Naive B cell (primary cell): ENCODE data around the gene OXA1L. TPM values are rescaled to one million over a fixed set of nuclear protein-coding genes. Genes with fewer than 3 reads are reported as not detected.
"Not testable (repeated sequence)": the region's sequence is repeated elsewhere in the genome, so short reads cannot be mapped to it uniquely, and the experiment has no call there.

Source experiments
- ATAC-seq, 2 donors: fragments of 150-1000 bp; cut with Tn5 transposase; 2 replicates each; pipeline ENCODE4 v1.10.0; 2021; ENCODE audit warnings: low read depth in 2 of 2, mild to moderate bottlenecking in 2 of 2, moderate library complexity in 2 of 2
- DNase-seq: peaks from one replicate; pipeline ENCODE4 v3.0.0; 2022
- H3K27ac Mint-ChIP-seq, 6 donors: one replicate each; pipeline ENCODE4 v1.8.0; 2020 to 2022; ENCODE audit warnings: mild to moderate bottlenecking in 6 of 6, mixed read lengths in 6 of 6, moderate library complexity in 5 of 6, inconsistent platforms in 2 of 6
- H3K27me3 Mint-ChIP-seq, 3 donors: one replicate each; pipeline ENCODE4 v1.8.0; 2021 to 2022; ENCODE audit warnings: mixed read lengths in 3 of 3, mild to moderate bottlenecking in 1 of 3
- H3K36me3 Mint-ChIP-seq, 2 donors: one replicate each; pipeline ENCODE4 v1.8.0; 2020 to 2022; ENCODE audit warnings: mixed read lengths in 2 of 2, inconsistent platforms in 1 of 2, mild to moderate bottlenecking in 1 of 2
- H3K4me1 Mint-ChIP-seq, 3 donors: one replicate each; pipeline ENCODE4 v1.8.0; 2020 to 2022; ENCODE audit warnings: mixed read lengths in 3 of 3, inconsistent platforms in 1 of 3, mild to moderate bottlenecking in 1 of 3, moderate library complexity in 1 of 3
- H3K4me3 Mint-ChIP-seq, 8 donors: one replicate each; pipeline ENCODE4 v1.8.0; 2020 to 2022; ENCODE audit warnings: mild to moderate bottlenecking in 8 of 8, mixed read lengths in 8 of 8, moderate library complexity in 8 of 8, inconsistent platforms in 2 of 8
- H3K9me3 Mint-ChIP-seq, 7 donors: one replicate each; pipeline ENCODE4 v1.8.0; 2020 to 2022; ENCODE audit warnings: mixed read lengths in 7 of 7, mild to moderate bottlenecking in 5 of 7, inconsistent platforms in 2 of 7, moderate library complexity in 1 of 7
- polyA plus RNA-seq, 6 donors: library from polyadenylated mRNA; unstranded; fragments of 300-500 nt; fragmentation: Illumina TruSeq; gene quantifications; one replicate each; pipeline ENCODE4 v1.2.3, GENCODE V29; 2021; ENCODE audit warnings: low read depth in 6 of 6

OXA1L gene
- polyA plus RNA-seq, 6 donors from 2014 or later = 56.9 to 83.5 (median 74.4) TPM

DNA sequence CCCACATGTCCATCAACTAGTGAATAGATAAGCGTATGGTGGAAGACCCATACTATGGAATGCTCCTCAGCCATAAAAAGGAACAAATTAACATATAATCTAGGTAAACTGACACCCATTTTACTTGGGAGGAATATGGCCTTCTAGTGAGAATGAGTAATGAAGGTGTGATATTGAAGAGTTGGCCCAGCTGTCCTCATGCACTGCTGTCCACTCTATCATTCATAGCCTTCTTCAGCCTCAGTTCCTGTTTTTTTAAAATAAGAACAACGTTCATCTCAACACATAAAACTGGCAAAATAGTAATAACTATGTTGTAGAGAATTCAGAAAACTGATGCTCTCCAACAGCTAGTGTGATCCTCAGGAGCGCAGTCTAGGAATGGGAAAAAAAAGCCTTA, 26.5 kb upstream of the OXA1L start:
- Mint-ChIP-seq H3K9me3 (peaks cover 0 to 1% (median 0%) of the 10 kb centered on the region in 7 donors), H3K36me3 (peaks cover 0 to 4% of the 10 kb centered on the region in 2 donors), H3K4me1 (peaks cover 0 to 9% (median 9%) of the 10 kb centered on the region in 3 donors), H3K4me3 (no peak overlapping the region), H3K27me3 (peaks cover 4 to 19% (median 16%) of the 10 kb centered on the region in 3 donors), H3K27ac (peak overlapping the region in 1 of 6 donors; percentile 59)
- ATAC-seq = no peak
- DNase-seq = no peak

DNA sequence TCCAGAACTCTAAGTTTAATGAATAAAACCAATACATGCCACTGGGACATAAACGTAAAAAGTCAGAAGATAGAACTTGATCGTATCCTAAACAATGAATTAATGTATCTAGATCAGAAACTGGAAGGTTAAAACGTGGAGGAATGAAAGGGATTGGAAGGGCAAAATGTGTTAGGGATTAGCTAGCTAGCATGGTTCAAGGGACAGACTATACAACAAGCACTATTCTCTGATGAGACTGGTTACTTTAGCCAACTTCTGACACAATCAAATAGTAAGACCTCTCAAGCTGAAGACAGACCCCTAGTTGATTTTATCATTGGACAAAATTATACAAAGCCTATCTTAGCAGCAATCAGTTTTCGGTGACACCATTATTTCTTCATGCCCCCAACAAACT, 18.7 kb upstream of the OXA1L start:
- Mint-ChIP-seq H3K27me3 (peaks cover 0 to 3% (median 0%) of the 10 kb centered on the region in 3 donors), H3K36me3 (no peaks in the 10 kb centered on the region), H3K4me1 (peaks cover 10 to 23% (median 15%) of the 10 kb centered on the region in 3 donors), H3K27ac (peak overlapping the region in 5 of 6 donors; percentile 38 to 97 (median 88)), H3K9me3 (no peaks in the 10 kb centered on the region), H3K4me3 (peak overlapping the region in 5 of 8 donors; percentile 7 to 91 (median 66))
- ATAC-seq (no peak), DNase-seq (no peak)

DNA sequence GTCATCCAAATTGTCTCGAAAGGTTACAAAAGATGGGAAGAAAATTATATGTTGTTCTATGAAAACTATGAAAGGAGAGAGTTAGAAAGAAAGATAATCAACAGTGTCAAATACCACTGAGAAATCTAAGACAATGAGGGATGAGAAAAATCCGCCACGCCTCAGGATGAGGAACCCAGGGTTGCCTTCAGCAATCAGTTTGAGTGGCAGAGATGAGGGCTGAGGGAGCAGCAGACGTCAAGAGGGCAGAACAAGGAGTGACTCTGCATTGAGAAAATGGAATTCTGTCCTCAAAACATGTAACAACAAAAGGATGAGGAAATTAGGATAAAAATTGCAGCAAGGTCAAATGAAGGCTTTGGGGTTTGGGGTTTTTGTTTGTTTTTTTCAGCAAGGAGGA, 18.3 kb upstream of the OXA1L start:
- Mint-ChIP-seq H3K27me3 (no peaks in the 10 kb centered on the region), H3K4me1 (peaks cover 10 to 23% (median 15%) of the 10 kb centered on the region in 3 donors), H3K4me3 (peak overlapping the region; percentile 3 to 91 (median 86)), H3K36me3 (no peaks in the 10 kb centered on the region), H3K9me3 (no peaks in the 10 kb centered on the region), H3K27ac (peak overlapping the region; percentile 88 to 98 (median 95))
- ATAC-seq = no peak
- DNase-seq = no peak

DNA sequence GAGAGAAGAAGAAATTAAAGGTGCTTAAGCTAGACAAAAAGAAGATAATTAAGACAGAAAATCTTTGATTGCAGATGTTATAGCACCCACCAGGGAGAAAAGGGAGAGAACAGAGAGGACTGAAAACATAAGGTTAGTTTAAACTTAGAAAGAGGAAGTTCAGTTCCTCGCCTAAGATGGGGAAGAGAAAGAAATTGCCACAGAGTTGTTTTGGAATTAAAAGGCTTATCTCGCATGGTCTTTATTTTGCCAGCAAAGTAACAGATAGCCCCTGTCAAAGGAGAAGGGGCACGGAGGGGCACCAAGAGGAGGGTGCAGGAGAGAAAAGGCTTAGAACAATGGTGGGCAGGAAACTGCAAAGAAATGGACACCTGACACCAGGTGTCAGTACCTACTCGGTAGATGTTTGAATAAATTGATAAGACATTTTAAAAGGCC, 17.8 kb upstream of the OXA1L start:
- Mint-ChIP-seq H3K27ac (peak overlapping the region; percentile 88 to 98 (median 95)), H3K9me3 (no peaks in the 10 kb centered on the region), H3K27me3 (no peaks in the 10 kb centered on the region), H3K4me3 (peak overlapping the region; percentile 3 to 91 (median 86)), H3K36me3 (no peaks in the 10 kb centered on the region), H3K4me1 (peaks cover 10 to 23% (median 15%) of the 10 kb centered on the region in 3 donors)
- ATAC-seq = peak; percentile 87 to 91
- peak; percentile 48 for DNase-seq

DNA sequence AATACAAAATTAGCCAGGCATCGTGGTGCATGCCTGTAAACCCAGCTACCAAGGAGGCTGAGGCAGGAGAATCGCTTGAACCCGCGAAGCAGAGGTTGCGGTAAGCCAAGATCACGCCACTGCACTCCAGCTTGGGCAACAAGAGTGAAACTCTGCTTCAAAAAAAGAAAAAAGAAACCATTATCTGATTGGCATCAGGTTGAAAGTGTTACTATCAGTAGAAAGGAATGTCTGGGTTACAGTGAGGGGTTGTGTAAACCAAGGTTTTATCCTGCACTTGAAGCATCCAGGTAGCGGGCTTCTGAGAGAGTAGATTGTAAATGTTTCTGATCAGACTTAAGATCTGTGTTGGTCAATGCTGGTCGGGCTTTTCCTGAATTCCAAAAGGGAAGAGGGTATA, 14.1 kb upstream of the OXA1L start:
- ATAC-seq (no peak), DNase-seq (no peak)
- no peaks in the 10 kb centered on the region for H3K27me3 Mint-ChIP-seq
- H3K9me3 Mint-ChIP-seq = no peaks in the 10 kb centered on the region
- peaks cover 10 to 23% (median 15%) of the 10 kb centered on the region in 3 donors for H3K4me1 Mint-ChIP-seq
- H3K36me3 Mint-ChIP-seq = no peaks in the 10 kb centered on the region
- no peak overlapping the region for H3K4me3 Mint-ChIP-seq
- peak overlapping the region in 1 of 6 donors; percentile 28 for H3K27ac Mint-ChIP-seq

DNA sequence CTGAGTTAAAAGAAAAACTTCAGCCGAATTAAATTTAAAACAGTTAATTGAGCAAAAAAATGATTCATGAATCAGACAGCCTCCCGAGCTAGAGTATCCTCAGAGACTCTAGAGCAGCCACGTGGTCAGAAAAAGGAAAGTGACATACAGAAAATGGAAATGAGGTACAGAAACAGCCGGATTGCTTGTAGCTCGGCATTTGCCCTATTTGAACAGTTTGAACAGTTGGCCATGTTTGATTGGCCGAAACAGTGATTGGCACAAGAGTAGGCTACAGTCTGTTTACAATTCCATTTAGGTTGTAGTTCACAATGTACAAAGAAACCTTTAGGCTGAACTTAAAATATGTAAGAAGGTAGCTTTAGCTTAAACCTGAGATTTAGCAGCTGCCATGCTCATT, 12.9 kb upstream of the OXA1L start:
- Mint-ChIP-seq H3K27ac (no peak overlapping the region), H3K9me3 (no peaks in the 10 kb centered on the region), H3K4me1 (peaks cover 3 to 12% (median 4%) of the 10 kb centered on the region in 3 donors), H3K36me3 (no peaks in the 10 kb centered on the region), H3K27me3 (no peaks in the 10 kb centered on the region), H3K4me3 (no peak overlapping the region)
- ATAC-seq (no peak), DNase-seq (no peak)

DNA sequence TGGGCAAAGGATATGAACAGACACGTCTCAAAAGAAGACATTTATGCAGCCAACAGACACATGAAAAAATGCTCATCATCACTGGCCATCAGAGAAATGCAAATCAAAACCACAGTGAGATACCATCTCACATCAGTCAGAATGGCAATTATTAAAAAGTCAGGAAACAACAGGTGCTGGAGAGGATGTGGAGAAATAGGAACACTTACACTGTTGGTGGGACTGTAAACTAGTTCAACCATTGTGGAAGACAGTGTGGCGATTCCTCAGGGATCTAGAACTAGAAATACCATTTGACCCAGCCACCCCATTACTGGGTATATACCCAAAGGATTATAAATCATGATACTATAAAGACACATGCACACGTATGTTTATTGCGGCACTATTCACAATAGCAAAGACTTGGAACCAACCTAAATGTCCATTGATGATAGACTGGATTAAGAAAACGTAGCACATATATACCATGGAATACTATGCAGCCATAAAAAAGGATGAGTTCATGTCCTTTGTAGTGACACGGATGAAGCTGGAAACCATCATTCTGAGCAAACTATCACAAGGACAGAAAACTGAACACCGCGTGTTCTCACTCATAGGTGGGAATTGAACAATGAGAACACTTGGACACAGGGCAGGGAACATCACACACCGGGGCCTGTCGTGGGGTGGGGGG, 8.4 kb upstream of the OXA1L start:
- Mint-ChIP-seq H3K36me3 (peaks cover 8 to 13% of the 10 kb centered on the region in 2 donors), H3K9me3 (peaks cover 0 to 11% (median 4%) of the 10 kb centered on the region in 7 donors)
- not testable (repeated sequence) for H3K4me1 Mint-ChIP-seq, H3K27me3 Mint-ChIP-seq, DNase-seq, H3K4me3 Mint-ChIP-seq, H3K27ac Mint-ChIP-seq, ATAC-seq

DNA sequence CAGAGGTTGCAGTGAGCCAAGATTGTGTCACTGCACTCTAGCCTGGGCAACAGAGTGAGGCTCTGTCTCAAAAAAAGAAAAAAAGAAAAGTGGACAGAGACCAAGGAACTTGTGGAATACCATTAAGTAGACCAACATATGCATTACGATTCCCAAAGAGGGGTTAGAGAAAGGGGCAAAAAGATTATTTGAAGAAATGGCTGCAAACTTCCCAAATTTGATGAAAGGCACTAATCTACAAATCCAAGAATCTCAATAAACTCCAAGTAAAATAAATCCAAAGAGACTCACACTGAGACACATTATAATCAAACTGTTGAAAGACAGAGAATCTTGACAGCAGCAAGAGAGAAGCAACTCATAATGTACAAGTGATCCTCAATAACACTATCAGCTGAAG, 4.8 kb upstream of the OXA1L start:
- Mint-ChIP-seq H3K4me1 (peaks cover 6 to 18% (median 6%) of the 10 kb centered on the region in 3 donors), H3K4me3 (peak overlapping the region in 1 of 8 donors; percentile 62), H3K27me3 (no peaks in the 10 kb centered on the region), H3K27ac (peak overlapping the region in 1 of 6 donors; percentile 38), H3K36me3 (peaks cover 8 to 13% of the 10 kb centered on the region in 2 donors), H3K9me3 (peaks cover 0 to 11% (median 4%) of the 10 kb centered on the region in 7 donors)
- ATAC-seq = no peak
- DNase-seq = no peak

DNA sequence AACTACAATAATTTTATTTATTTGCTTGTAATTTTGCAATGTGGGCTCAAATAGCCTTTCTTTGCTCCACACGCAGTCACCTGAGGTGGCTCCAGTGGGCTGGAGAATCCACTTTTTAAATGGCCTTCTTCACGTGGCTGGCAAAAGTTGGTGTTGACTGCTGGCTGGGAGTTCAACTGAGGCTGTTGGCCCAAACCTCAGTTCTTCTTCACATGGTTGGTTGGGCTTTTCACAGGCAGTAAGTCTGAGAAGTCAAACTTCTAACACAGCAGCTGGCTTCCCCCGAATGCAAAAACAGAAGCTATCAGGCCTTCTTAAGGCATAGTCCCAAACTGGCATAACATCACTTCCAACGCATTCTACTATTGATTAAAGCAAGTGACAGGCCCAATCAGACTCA, 2.1 kb upstream of the OXA1L start:
- Mint-ChIP-seq H3K27me3 (no peaks in the 10 kb centered on the region), H3K9me3 (peaks cover 0 to 11% (median 4%) of the 10 kb centered on the region in 7 donors), H3K36me3 (peaks cover 17 to 27% of the 10 kb centered on the region in 2 donors), H3K27ac (no peak overlapping the region), H3K4me1 (peaks cover 24 to 40% (median 31%) of the 10 kb centered on the region in 3 donors), H3K4me3 (peak overlapping the region in 1 of 8 donors; percentile 90)
- DNase-seq (no peak), ATAC-seq (no peak)

DNA sequence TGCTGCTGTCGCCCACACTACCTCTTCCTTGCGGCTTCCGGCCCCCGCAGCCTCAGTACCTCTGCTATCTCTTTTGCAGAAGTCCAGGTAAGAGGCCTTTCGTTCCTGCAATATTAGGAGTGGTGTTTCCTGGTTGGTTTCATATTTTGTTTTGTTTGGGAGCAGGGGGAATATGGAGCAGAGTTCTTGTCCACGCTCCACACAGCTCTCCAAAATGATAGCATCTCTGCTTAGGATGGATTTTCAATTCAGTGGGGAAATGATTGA, 768 bp downstream of the OXA1L start:
- peaks cover 0 to 2% (median 0%) of the 10 kb centered on the region in 7 donors for H3K9me3 Mint-ChIP-seq
- H3K27me3 Mint-ChIP-seq = no peaks in the 10 kb centered on the region
- H3K27ac Mint-ChIP-seq = peak overlapping the region; percentile 72 to 98 (median 92)
- DNase-seq (no peak), ATAC-seq (no peak)
- H3K4me3 Mint-ChIP-seq = peak overlapping the region; percentile 89 to 97 (median 96)
- H3K36me3 Mint-ChIP-seq = peaks cover 21 to 33% of the 10 kb centered on the region in 2 donors
- peaks cover 27 to 46% (median 38%) of the 10 kb centered on the region in 3 donors for H3K4me1 Mint-ChIP-seq

DNA sequence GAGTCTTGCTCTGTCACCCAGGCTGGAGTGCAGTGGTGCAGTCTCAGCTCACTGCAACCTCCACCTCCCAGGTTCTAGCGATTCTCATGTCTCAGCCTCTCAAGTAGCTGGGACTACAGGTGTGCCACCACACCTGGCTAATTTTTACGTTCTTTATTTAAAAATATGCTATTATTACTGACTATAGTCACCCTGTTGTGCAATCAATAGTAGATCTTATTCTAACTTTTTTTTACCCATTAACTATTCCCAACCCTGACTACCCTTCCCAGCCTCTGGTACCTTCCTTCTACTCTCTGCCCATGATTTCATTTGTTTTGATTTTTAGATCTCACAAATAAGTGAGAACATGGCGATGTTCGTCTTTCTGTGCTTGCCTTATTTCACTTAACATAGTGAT, 2.5 kb downstream of the OXA1L start:
- DNase-seq (no peak), ATAC-seq (no peak)
- peaks cover 27 to 46% (median 38%) of the 10 kb centered on the region in 3 donors for H3K4me1 Mint-ChIP-seq
- H3K36me3 Mint-ChIP-seq = peaks cover 24 to 33% of the 10 kb centered on the region in 2 donors
- H3K4me3 Mint-ChIP-seq = peak overlapping the region in 4 of 8 donors; percentile 42 to 97 (median 76)
- H3K27ac Mint-ChIP-seq = peak overlapping the region in 1 of 6 donors; percentile 19
- H3K9me3 Mint-ChIP-seq = no peaks in the 10 kb centered on the region
- H3K27me3 Mint-ChIP-seq = no peaks in the 10 kb centered on the region

DNA sequence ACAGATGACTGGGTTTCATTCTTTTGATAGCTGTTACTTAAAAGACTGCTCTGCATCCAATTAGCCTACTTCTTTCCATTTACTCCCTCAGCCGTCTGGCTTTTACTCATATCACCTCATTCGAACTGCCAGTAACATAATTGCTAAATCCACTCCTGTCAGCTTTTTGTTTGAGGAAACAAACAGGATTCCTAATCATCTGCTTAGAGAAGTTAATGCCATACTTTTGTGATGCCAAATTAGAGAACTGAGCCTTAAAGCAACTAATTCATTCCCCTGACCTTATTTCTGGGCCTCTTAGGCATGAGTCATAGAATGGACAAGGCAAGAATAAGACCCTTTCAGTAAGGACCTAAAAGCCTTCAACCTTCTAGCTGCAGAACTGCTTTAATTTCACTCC, 2.9 kb downstream of the OXA1L start:
- Mint-ChIP-seq H3K36me3 (peaks cover 28 to 33% of the 10 kb centered on the region in 2 donors), H3K27me3 (no peaks in the 10 kb centered on the region), H3K27ac (peak overlapping the region in 2 of 6 donors; percentile 19 to 68), H3K4me1 (peaks cover 27 to 46% (median 38%) of the 10 kb centered on the region in 3 donors), H3K9me3 (no peaks in the 10 kb centered on the region), H3K4me3 (peak overlapping the region in 5 of 8 donors; percentile 3 to 90 (median 42))
- no peak for ATAC-seq
- DNase-seq = no peak

DNA sequence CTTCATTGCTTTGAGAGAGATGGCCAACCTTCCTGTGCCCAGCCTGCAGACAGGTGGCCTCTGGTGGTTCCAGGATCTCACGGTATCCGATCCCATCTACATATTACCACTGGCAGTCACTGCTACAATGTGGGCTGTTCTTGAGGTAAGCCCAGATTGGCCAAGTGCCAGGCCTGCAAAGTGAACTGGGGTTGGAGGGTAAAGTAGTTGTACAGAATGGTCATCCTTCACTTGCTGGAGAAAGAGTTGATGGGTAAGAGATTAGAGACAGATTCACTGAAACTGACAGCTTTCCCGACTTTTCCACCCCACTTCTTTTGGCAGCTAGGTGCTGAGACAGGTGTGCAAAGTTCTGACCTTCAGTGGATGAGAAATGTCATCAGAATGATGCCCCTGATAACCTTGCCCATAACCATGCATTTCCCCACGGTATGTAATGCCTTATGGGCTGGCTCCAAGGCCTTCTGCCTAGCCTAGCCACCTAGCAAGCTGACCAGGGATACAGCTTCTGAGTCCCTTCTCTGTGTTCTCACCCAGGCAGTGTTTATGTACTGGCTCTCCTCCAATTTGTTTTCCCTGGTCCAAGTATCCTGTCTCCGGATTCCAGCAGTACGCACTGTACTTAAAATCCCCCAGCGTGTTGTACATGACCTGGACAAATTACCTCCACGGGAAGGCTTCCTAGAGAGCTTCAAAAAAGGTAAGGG, 4.1 kb downstream of the OXA1L start:
- no peak for DNase-seq
- no peaks in the 10 kb centered on the region for H3K9me3 Mint-ChIP-seq
- H3K27me3 Mint-ChIP-seq = no peaks in the 10 kb centered on the region
- no peak for ATAC-seq
- peaks cover 27 to 44% (median 37%) of the 10 kb centered on the region in 3 donors for H3K4me1 Mint-ChIP-seq
- H3K27ac Mint-ChIP-seq = peak overlapping the region in 1 of 6 donors; percentile 61
- peaks cover 28 to 33% of the 10 kb centered on the region in 2 donors for H3K36me3 Mint-ChIP-seq
- peak overlapping the region in 2 of 8 donors; percentile 7 to 54 for H3K4me3 Mint-ChIP-seq
